NCI-H524 (cell line): ENCODE results near the gene HRC.
"Not testable (repeated sequence)": the region's sequence is repeated elsewhere in the genome, so short reads cannot be mapped to it uniquely, and the experiment has no call there.

Experiments
- DNase-seq, 2 experiments: peaks; one replicate each; lab custom pipeline; 2025; lab: John Stamatoyannopoulos, UW

Gene HRC, protein sequence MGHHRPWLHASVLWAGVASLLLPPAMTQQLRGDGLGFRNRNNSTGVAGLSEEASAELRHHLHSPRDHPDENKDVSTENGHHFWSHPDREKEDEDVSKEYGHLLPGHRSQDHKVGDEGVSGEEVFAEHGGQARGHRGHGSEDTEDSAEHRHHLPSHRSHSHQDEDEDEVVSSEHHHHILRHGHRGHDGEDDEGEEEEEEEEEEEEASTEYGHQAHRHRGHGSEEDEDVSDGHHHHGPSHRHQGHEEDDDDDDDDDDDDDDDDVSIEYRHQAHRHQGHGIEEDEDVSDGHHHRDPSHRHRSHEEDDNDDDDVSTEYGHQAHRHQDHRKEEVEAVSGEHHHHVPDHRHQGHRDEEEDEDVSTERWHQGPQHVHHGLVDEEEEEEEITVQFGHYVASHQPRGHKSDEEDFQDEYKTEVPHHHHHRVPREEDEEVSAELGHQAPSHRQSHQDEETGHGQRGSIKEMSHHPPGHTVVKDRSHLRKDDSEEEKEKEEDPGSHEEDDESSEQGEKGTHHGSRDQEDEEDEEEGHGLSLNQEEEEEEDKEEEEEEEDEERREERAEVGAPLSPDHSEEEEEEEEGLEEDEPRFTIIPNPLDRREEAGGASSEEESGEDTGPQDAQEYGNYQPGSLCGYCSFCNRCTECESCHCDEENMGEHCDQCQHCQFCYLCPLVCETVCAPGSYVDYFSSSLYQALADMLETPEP

DNA sequence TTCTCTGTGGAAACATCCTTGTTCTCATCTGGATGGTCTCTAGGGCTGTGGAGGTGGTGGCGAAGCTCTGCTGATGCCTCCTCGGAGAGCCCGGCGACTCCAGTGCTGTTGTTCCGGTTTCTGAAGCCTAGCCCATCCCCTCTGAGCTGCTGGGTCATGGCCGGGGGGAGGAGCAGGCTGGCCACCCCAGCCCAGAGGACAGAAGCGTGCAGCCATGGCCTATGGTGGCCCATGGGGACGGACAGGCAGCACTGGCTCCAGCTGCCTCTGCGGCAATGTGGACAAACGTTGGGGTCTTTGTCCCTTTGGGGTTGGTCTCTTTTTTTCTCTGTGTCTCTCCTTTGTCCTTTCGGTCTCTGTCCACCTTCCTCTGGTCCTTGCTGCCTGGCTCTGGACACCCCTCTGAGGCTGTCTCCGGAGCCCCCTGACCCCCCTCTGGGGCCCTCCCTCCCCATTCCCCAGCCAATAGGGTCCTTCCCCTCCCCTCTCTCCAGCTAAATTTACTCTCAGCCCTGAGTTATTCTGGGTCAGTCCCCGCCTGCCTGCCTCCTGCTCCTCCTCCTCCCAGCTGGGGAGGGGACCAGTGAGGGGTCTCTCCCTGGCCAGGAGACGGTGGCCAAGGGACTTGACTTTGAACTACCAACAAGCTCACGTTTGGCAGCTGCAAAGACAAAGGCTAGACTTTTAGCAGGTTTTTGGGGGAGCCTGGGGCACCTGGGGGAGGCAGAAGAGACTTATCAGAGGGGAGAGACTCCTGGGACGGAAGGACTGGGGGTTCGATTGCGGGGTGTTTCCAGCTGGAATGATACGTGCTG lies at the start of gene HRC:
Gene HRC, minus strand, starts transcription at position 392 of the 815 bp plus-strand sequence. Its CDS starts 159 bp downstream, at position 233.
- no peak for DNase-seq

DNA sequence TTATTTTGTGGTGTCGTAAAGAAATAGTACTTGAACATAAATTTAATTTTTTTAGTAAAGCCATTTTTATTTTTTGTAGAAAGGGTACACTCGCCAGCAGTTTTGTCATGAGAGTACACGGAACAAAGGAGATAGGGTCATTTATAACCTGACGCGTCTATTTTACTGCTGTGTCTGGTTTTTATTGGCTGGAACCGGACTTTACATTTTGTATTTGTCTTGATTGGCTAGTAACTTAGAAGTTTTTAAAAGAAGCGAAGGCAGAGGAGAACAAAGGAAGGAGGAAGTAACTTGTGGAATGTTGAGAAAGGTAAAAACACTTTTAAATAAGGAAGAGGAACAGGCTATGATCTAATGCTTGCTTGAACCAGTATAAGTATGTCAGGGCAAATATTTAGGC lies 45.8 kb upstream of the HRC start:
- no peak for DNase-seq

DNA sequence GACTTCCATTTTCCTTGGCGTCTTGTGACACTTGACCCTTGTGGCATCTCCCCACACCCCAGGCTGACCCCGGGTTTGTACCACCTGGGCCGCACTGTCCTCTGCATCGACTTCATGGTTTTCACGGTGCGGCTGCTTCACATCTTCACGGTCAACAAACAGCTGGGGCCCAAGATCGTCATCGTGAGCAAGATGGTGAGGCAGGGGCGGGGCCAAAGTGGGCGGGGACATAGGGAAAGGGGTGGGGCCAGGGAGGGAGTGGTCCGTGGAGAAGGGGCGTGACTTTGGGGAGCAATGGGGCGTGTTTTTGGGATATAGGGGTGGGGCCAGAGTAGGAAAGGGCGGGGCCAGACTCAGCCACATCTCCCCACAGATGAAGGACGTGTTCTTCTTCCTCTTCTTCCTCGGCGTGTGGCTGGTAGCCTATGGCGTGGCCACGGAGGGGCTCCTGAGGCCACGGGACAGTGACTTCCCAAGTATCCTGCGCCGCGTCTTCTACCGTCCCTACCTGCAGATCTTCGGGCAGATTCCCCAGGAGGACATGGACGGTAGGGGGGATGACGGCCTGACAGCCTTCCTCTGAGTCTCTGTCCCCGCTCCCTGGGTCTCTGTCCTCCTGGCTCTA lies 45.2 kb upstream of the HRC start:
- no peak for DNase-seq

DNA sequence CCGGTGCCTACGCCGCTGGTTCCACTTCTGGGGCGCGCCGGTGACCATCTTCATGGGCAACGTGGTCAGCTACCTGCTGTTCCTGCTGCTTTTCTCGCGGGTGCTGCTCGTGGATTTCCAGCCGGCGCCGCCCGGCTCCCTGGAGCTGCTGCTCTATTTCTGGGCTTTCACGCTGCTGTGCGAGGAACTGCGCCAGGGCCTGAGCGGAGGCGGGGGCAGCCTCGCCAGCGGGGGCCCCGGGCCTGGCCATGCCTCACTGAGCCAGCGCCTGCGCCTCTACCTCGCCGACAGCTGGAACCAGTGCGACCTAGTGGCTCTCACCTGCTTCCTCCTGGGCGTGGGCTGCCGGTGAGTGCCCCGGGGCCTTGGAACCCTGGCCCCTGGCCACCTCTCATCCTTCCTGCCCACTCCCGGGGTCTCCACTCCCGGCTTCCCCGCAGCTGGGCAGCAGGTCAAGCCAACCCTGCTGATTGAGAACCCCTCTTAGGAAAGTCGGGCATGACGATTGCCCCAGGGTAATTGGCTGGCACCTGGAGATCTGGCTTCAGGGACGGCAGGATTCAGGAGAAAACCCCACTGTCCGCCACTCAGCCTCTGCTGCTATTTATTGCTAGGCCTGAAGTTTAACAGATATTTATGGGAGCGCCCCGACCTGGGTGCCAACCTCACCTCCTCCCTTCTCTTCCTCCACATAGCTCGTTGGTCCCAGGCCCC lies 41.5 kb upstream of the HRC start:
- peak in 1 of 2 experiments; percentile 33 for DNase-seq

DNA sequence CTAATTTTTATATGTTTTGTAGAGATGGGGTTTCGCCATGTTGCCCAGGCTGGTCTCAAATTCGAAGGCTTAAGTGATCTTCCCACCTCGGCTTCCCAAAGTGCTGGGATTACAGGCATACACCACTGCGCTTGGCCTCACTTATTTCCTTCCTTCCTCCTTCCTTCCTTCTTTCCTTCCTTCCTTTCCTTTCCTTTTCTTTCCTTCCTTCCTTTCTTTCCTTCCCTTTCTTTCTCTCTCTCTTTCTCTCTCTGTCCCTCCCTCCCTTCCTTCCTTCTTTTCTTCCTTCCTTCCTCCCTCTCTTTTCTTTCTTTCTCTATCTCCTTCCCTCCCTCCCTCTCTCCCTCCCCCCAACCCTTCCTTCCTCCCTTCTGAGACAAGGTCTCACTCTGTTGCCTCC lies 39.2 kb upstream of the HRC start:
- no peak for DNase-seq

DNA sequence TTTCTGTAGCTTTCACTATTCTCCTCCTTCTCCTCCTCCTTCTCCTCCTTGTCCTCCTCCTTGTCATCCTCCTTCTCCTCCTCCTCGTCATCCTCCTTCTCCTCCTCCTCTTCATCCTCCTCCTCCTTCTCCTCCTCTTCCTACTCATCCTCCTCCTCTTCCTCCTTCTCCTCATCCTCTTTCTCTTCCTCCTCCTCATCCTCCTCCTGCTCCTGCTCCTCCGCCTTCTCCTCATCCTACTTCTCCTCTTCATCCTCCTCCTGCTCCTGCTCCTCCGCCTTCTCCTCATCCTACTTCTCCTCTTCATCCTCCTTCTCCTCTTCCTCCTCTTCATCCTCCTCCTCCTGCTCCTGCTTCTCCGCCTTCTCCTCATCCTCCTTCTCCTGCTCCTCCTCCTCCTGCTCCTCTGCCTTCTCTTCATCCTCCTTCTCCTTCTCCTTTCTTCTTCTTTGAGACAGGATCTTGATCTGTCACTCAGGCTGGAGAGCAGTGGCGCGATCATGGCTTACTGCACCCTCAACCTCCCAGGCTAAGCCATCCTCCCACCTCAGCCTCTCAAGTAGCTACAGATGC lies 38.7 kb upstream of the HRC start:
- DNase-seq = no peak

DNA sequence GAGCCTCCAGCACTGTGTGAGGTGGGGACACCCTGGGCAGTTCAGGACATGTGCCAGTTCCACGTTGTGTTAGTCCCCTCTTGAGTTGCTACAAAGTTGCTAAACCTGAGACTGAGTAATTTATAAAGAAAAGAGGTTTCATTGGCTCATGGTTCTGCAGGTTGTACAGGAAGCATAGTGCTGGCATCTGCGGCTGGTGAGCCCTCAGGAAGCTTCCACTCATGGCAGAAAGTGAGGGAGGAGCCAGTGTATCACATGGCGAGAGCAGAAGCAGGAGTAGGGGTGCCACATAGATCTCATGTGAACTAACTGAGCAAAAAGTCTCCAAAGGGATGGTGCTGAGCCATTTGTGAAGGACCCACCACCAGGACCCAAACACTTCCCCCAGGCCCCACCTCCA lies 35.6 kb upstream of the HRC start:
- DNase-seq = no peak

DNA sequence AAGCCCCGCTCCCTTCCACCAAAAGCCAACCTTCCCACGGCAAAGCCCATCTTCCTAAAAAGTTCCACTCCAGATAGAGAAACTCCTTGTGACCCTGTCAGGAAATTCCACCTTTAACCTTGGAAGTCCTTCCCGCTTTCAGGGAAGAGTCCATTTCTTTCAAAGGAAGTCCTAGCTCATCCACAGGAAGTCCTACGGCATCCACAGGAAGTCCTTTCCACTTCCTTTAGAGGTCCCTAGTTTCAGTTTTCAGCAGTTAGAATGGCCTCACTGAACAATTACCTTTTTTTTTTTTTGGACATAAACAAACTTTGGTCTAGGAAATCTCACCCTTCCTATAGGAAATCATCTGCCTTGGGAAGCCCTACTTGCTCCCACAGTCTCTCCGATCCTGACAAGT lies 34.1 kb upstream of the HRC start:
- DNase-seq = no peak

DNA sequence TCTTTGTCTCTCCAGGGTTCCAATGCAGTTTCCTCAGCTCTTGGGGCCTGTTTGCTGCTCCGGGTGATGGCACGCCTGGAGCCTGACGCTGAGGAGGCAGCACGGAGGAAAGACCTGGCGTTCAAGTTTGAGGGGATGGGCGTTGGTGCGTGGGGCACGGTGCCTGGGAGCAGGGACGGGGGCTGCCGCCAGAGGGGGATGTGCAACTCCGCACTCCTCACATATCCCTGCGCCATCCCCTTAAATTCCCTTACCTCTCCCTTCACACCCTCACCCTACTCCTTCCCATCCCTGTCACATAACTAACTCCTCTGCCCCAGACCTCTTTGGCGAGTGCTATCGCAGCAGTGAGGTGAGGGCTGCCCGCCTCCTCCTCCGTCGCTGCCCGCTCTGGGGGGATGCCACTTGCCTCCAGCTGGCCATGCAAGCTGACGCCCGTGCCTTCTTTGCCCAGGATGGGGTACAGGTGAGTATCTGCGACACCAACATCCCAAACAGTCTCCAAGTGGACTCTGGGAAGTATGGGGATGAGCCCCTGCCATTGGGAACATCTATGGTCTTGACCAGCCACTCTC lies 33.5 kb upstream of the HRC start:
- DNase-seq = no peak

DNA sequence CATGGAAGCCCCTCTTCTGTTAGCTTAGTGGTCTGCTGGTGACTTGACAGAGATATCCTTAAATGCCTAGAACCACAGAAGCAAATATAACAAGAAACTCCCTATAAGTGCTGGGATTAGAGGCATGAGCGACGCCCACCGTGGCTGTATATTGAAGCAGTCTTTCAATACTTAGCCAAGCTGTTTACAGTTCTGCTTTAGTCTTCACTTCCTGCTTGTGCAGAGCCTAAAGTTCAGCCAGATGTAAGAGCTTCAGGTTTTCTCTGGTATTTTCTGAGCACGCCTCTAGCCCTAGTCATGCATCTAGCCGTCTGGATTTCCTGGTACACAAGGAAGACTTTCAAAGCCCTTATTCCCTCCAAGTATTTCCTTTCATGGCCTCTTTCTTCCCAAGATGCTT lies 30.9 kb upstream of the HRC start:
- DNase-seq = no peak

DNA sequence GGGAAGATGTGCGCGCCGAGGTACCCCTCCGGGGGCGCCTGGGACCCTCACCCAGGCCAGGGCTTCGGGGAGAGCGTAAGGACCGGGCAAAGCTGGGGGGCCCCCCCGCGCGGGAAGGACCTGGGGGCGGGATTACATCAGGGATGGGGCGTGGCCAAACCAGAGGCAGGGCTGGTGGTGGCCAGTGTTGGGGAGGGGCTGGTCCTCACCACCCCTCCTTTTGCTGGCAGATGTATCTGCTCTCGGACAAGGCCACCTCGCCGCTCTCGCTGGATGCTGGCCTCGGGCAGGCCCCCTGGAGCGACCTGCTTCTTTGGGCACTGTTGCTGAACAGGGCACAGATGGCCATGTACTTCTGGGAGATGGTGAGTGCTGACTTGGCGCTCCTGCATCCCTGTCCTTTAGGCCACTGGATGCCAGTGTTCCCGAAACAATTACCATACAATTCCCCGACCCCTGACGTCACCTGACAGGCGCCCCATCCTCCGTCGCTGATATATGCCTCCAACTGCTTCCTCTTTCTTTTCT lies 27.7 kb upstream of the HRC start:
- no peak for DNase-seq

DNA sequence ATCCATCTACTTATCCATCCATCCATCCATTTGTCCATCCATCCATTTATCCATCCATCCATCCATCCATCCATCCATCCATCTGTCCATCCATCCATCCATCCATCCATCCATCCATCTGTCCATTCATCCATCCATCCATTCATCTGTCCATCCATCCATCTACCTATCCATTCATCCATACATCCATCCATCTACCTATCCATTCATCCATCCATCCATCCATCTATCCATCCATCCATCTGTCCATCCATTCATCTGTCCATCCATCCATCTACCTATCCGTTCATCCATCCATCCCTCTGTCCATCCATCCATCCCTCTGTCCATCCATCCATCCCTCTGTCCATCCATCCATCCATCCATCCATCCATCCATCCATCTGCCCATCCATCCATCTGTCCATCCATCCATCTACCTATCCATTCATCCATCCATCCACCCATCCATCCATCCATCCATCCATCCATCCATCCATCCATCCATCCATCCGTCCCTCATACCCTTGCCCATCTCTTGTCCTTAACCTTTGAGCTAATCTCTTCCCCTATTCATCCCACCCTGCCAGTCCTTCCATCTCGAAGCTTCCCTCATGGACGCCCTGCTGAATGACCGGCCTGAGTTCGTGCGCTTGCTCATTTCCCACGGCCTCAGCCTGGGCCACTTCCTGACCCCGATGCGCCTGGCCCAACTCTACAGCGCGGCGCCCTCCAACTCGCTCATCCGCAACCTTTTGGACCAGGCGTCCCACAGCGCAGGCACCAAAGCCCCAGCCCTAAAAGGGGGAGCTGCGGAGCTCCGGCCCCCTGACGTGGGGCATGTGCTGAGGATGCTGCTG lies 27.0 kb upstream of the HRC start:
- DNase-seq = not testable (repeated sequence)

DNA sequence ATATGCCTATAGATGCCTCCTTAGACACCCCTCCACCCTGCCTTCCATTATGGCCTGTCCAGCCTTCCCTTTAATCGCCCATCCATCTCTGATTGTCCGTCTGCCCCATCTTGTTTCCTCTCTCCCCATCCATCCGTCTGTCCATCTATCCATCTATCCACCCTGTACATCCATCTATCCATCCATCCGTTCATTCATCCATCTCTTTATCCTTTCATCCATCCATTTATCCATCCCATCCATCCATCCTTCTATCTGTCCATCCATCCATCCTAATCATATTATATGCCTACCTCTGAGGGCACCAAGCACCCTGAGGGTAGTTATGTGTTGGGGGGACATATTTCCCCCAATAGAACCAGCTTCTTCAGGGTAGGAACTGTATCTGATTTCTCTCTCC lies 25.5 kb upstream of the HRC start:
- DNase-seq = no peak

DNA sequence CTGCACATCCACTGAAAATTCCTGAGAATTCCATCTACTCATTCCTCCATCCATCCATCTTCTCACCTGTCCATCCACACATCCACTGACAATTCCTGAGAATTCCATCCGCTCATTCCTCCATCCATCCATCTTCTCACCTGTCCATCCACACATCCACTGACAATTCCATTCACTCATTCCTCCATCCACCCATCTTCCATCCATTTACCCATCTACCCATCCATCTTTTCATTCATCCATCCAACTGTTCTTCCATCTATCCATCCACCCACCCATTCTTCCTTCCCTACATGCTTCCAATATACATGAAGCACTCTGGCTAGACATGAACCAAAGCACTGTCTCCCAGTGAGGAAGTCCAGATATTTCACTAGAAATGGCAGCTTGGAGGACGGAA lies 18.0 kb upstream of the HRC start:
- DNase-seq = no peak

DNA sequence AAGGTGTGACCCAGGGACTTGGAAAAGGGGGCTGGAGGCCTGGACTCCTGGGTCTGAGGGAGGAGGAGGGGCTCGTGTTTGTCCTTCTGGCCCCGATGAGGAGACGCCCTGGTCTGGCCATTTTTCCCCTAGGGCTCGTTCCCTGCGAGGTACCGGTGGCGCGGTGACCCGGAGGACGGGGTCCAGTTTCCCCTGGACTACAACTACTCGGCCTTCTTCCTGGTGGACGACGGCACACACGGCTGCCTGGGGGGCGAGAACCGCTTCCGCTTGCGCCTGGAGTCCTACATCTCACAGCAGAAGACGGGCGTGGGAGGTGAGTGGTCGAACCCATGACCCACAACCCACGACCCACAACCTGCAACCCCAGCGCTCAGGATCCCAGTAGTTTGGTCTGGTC lies 13.2 kb upstream of the HRC start:
- DNase-seq = no peak

DNA sequence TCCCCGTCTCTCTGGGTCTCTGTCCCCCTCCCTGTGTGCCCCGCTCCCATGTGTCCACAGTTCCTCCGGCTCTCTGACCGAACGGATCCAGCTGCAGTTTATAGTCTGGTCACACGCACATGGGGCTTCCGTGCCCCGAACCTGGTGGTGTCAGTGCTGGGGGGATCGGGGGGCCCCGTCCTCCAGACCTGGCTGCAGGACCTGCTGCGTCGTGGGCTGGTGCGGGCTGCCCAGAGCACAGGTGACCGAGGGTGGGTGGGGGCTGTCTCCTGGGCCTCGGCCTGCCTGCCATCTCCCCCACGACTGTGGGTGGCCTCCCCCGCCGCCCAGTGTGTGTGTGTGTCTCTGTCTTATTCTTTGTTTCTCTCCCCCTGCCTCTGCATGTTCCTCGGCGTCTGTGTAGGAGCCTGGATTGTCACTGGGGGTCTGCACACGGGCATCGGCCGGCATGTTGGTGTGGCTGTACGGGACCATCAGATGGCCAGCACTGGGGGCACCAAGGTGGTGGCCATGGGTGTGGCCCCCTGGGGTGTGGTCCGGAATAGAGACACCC lies 12.7 kb upstream of the HRC start:
- no peak for DNase-seq

DNA sequence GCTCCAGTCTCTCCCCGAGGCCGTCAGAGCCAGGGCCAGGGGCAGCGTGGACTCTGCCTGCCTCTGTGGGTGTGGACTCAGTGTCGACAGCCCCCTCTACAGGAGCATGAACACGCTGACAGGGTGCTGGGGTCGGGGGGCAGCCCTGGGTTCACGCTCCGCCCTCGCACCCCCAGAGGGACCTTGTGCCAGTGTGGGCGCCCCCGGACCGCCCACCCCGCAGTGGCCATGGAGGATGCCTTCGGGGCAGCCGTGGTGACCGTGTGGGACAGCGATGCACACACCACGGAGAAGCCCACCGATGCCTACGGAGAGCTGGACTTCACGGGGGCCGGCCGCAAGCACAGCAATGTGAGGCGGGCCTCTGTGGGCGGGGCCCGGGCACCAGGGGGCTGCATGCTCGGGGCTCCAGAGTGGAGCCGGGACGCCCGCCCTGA lies 10.7 kb upstream of the HRC start:
- DNase-seq = peak in 1 of 2 experiments; percentile 20

DNA sequence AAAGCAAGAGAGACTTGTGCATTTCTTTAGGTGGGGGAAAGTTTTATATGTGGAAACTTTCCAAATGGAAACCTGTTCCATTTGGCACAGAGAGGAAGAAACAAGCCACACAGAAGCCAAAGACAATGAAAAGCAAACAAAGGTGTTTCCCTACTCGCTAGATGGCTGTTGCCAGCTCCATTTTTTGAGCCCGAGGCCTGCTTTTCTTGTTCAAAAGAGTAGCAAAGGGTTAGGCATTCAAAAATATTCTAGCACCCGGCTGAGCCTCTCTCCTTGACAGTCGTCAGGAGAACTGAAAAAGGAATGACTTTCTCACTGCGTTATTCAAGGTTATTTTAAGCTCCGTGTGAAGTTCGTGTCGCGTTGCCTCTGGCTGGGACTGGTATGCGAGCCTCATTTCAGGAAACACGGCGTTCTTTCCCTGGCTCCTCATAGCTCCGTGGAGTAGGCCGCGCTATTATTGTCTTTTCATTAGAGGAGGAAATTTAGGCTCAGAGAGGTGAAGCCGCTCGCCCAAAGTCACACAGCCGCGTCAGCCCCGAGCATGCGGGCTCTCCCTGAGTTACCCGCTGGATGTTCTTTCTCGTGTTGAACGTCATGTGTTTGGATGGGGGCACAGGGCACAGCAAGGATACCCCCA lies 10.0 kb upstream of the HRC start:
- DNase-seq = no peak

DNA sequence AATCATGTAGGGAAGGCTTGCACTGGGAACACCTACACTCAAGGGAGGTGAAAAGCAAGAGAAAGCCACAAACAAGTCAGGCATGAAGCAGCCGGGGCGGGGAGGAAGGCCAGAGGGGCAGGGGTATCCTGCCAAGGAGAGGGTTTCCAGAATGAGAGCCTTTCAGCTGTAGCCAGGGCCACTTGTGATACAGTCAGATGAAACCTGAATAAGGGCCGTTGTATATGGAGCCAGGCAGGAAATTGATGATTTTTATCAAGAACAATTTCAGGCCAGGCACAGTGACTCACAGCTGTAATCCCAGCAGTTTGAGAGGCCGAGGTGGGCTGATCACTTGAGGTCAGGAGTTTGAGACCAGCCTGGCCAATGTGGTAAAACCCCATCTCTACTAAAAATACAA lies 6.8 kb upstream of the HRC start:
- no peak for DNase-seq
